WERI-Rb-1 (cell line): ENCODE results near the gene SLC35B4.

Source experiments
- DNase-seq: peaks from one replicate; pipeline ENCODE4 v3.0.0-alpha.2; 2020
- H3K27ac ChIP-seq: fragments of 250-450 bp; sonication (Bioruptor Pico); 2 replicates; pipeline ENCODE4 v1.5.1; 2020; ENCODE audit warnings: mild to moderate bottlenecking, moderate library complexity
- H3K27me3 ChIP-seq: fragments of 250-450 bp; sonication (Bioruptor Pico); 2 replicates; pipeline ENCODE4 v1.5.1; 2021; ENCODE audit warnings: mild to moderate bottlenecking, low read depth, moderate library complexity; ENCODE audit not compliant: insufficient read depth, severe bottlenecking
- H3K36me3 ChIP-seq: fragments of 250-450 bp; sonication (Bioruptor Pico); 2 replicates; pipeline ENCODE4 v1.5.1; 2020; ENCODE audit warnings: mild to moderate bottlenecking, moderate library complexity
- H3K4me3 ChIP-seq: 2 replicates; pipeline ENCODE4 v1.5.1; 2011; ENCODE audit warnings: low read depth, mild to moderate bottlenecking, control low read depth, low read length
- H3K9me3 ChIP-seq: fragments of 250-450 bp; sonication (Bioruptor Pico); 2 replicates; pipeline ENCODE4 v1.5.1; 2021; ENCODE audit warnings: mild to moderate bottlenecking, moderate library complexity; ENCODE audit not compliant: severe bottlenecking
- TF ChIP-seq, protein P1 (sequence below): IDR thresholded peaks from 2 replicates; pipeline ENCODE4 v1.5.1; 2011; ENCODE audit warnings: low read depth, mild to moderate bottlenecking, control low read depth, inconsistent platforms, low read length

The SLC35B4 gene

DNA sequence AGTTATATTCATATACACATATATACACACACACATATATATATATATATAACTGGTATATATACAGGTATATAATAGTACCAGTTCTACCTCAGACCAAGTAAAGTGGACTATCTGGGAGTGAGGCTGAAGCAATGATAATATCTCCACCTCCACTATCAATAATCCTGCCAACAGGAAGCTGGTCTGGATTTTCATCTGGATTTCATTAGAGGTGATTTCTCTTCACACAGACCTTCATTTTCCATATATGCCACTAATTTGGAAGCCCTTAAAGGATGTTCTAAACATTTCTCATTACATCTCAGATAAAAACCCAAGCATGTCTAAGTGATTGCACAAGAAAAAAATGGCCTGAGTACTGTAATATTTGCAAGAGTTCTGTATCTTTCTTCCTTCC is 1.7 kb upstream of the SLC35B4 start:
- TF ChIP-seq, protein P1, sequence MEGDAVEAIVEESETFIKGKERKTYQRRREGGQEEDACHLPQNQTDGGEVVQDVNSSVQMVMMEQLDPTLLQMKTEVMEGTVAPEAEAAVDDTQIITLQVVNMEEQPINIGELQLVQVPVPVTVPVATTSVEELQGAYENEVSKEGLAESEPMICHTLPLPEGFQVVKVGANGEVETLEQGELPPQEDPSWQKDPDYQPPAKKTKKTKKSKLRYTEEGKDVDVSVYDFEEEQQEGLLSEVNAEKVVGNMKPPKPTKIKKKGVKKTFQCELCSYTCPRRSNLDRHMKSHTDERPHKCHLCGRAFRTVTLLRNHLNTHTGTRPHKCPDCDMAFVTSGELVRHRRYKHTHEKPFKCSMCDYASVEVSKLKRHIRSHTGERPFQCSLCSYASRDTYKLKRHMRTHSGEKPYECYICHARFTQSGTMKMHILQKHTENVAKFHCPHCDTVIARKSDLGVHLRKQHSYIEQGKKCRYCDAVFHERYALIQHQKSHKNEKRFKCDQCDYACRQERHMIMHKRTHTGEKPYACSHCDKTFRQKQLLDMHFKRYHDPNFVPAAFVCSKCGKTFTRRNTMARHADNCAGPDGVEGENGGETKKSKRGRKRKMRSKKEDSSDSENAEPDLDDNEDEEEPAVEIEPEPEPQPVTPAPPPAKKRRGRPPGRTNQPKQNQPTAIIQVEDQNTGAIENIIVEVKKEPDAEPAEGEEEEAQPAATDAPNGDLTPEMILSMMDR, result no peak
- no peak for DNase-seq
- no peaks in the 10 kb centered on the region for H3K27me3 ChIP-seq
- no peak overlapping the region for H3K27ac ChIP-seq
- no peaks in the 10 kb centered on the region for H3K9me3 ChIP-seq
- H3K36me3 ChIP-seq, result no peaks in the 10 kb centered on the region; the same call in 1 of the 2 replicates
- H3K4me3 ChIP-seq, result no peak overlapping the region

DNA sequence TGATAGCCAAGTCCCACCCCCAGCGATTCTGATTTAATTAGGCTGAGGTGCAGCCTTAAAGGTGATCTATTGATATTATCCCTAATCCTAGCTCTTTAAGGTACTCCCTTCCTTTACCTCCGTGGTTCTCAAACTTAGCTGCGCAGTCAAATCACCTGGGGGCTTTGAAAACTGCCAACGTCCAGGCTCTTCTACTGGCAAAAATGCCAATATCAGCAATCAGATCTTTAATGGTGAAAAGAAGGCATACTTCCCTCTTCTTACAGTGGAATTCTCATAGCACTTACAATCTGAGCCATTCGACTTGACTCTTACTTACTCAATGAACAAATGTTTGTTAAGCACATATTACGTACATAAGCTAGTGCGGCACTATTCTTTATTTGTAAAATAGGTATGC is 704 bp upstream of the SLC35B4 start:
- Histone ChIP-seq H3K9me3 (no peaks in the 10 kb centered on the region), H3K4me3 (peak overlapping the region; percentile 66), H3K36me3 (no peaks in the 10 kb centered on the region; the same call in none of the 2 replicates), H3K27ac (no peak overlapping the region), H3K27me3 (no peaks in the 10 kb centered on the region)
- DNase-seq, result no peak
- TF ChIP-seq, protein P1, result no peak

DNA sequence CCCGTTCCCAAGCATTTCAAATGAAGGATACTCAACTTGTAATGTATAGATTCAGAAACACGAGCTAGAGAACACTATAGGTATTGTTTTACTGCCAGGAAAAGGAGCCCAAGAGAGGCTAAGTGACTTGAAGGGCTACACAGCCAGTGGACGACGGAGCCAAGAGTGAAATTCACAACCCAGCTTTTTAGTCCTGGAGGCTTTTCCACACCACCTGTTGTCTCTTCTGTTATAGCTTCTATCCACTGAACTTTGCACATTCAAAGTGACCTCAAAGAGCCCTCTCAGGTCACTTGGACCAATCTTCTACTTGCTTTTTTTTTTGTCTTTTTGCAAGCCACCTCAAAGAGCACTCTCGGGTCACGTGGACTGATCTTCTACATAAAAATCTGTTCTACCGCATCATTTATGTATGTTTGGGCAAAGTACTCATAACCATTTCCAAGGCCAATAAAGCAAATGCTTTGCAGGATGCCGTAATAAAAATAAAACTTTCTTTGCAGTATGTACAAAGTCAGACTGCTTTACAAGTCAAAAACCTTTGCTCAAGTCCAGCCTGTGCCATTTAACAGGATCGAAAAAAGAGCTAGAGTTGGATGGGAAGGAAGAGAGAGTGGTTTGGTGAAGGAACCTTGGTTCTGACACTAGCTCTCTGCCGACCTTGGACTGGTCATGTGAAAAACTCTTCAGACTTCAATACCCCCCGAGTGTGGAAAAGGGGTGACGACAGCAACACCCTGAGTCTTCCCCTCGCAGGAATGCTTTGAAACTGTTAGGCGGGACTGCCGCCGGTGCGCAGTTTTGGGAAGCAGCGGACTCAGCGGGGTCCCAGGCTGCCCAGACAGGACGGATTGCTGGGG is 821 bp downstream of the SLC35B4 start:
- Histone ChIP-seq H3K4me3 (peak overlapping the region; percentile 66), H3K27ac (peak overlapping the region; percentile 69), H3K36me3 (no peaks in the 10 kb centered on the region; the same call in none of the 2 replicates), H3K9me3 (no peaks in the 10 kb centered on the region), H3K27me3 (no peaks in the 10 kb centered on the region)
- TF ChIP-seq, protein P1, result no peak
- no peak for DNase-seq

DNA sequence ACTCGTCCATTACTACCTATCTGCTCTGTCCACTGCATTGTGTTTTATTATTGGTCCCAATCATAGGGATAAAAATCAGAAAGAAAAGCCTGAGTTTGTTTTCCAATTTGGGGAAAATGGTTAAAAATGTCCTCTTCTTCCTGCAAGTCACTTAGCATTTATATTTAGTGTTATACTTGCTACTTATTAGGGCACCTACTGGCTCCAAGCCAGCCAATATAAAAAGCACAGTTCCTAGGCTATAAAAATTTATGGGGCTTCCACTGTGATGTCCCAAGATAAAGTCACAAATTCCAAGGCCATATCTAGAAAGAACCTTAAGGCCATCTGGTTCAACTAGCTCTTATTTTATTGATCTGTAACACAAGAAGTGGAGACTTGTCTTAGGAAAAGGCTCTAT is 3.2 kb downstream of the SLC35B4 start:
- Histone ChIP-seq H3K27me3 (no peaks in the 10 kb centered on the region), H3K4me3 (no peak overlapping the region), H3K9me3 (no peaks in the 10 kb centered on the region), H3K36me3 (no peaks in the 10 kb centered on the region; the same call in none of the 2 replicates), H3K27ac (no peak overlapping the region)
- TF ChIP-seq, protein P1, result no peak
- no peak for DNase-seq

DNA sequence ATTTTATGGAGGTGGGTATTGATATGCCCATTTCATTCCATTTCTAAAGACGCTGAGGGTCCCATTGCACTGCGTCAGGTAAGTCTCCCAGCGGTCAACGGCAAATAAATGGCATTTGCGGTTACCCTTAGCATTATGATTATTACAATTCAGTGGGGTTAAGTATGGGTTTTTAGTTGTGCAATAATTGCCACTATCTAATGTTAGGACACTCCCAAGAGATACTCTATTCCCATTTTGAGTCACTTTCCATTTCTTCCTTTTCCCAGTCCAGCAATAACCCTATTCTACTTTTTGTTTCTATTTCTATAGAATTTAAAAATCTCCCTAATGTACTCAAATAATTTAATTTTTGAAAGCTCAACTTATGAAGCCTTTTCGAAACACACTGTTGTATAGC is 4.0 kb downstream of the SLC35B4 start:
- DNase-seq, result no peak
- Histone ChIP-seq H3K27me3 (no peaks in the 10 kb centered on the region), H3K27ac (no peak overlapping the region), H3K4me3 (no peak overlapping the region), H3K9me3 (no peaks in the 10 kb centered on the region), H3K36me3 (no peaks in the 10 kb centered on the region; the same call in none of the 2 replicates)
- TF ChIP-seq, protein P1, result no peak

DNA sequence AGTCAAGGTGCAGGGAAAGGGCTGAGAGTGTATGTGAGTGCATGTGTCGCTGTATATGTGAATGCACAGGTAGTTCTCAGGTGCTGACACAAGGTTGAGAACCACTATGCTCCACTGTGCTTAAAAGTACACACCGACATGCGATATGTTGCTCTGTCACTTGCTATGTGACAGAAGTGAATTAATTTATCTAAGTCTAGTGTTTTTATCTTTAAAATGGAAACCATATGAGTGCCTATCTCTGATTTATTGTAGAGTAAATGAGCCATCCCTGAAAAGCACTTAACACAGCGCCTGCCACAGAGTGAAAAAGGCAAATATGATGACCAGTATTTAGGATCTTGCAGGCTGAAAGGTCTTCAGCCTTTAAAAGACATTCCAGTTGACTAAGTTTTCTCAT is 4.9 kb downstream of the SLC35B4 start:
- Histone ChIP-seq H3K27ac (no peak overlapping the region), H3K4me3 (no peak overlapping the region), H3K9me3 (no peaks in the 10 kb centered on the region), H3K36me3 (no peaks in the 10 kb centered on the region; the same call in none of the 2 replicates), H3K27me3 (no peaks in the 10 kb centered on the region)
- no peak for DNase-seq
- TF ChIP-seq, protein P1, result no peak
